ENCODE results near the gene INSRR. TPM values are rescaled to one million over a fixed set of nuclear protein-coding genes. Genes with fewer than 3 reads are reported as not detected.

Gene INSRR
- total RNA-seq, 1 experiment from 2014 or later: not detected

- Histone ChIP-seq H3K27ac (ENCODE audit: low read length) (no peak overlapping the region), H3K79me2 (ENCODE audit: low read length) (no peaks in the 10 kb centered on the region), H3K9me2 (replicated peaks; ENCODE audit: insufficient read depth, low read length) (no peaks in the 10 kb centered on the region), H3K9me3 (ENCODE audit: low read length) (no peaks in the 10 kb centered on the region), H3K4me1 (ENCODE audit: low read length) (no peaks in the 10 kb centered on the region), H4K20me1 (ENCODE audit: insufficient read depth, low read depth, low read length) (no peaks in the 10 kb centered on the region), H3K4me2 (ENCODE audit: low read depth, low read length, poor library complexity, severe bottlenecking) (no peak overlapping the region), H3K9ac (ENCODE audit: low read length) (no peak overlapping the region), H2AFZ (ENCODE audit: low read length) (no peak overlapping the region), H3K36me3 (ENCODE audit: insufficient read depth, low read length) (no peaks in the 10 kb centered on the region), H3K4me3 (ENCODE audit: low read length) (no peak overlapping the region), H3K27me3 (ENCODE audit: low read length) (no peaks in the 10 kb centered on the region)
- no peak for DNase-seq
Measured at GRCh38 chr1:156833603-156834002, 25.3 kb downstream of the INSRR start.

GRCh38 chr1:156832434-156832833 lies 26.5 kb downstream of the INSRR start:
- Histone ChIP-seq H3K27me3 (ENCODE audit: low read length) (no peaks in the 10 kb centered on the region), H3K4me1 (ENCODE audit: low read length) (no peaks in the 10 kb centered on the region), H3K4me2 (ENCODE audit: low read depth, low read length, poor library complexity, severe bottlenecking) (no peak overlapping the region), H3K9ac (ENCODE audit: low read length) (no peak overlapping the region), H3K27ac (ENCODE audit: low read length) (no peak overlapping the region), H2AFZ (ENCODE audit: low read length) (no peak overlapping the region), H3K9me3 (ENCODE audit: low read length) (no peaks in the 10 kb centered on the region), H4K20me1 (ENCODE audit: insufficient read depth, low read depth, low read length) (no peaks in the 10 kb centered on the region), H3K36me3 (ENCODE audit: insufficient read depth, low read length) (no peaks in the 10 kb centered on the region), H3K79me2 (ENCODE audit: low read length) (no peaks in the 10 kb centered on the region), H3K4me3 (ENCODE audit: low read length) (no peak overlapping the region), H3K9me2 (replicated peaks; ENCODE audit: insufficient read depth, low read length) (no peaks in the 10 kb centered on the region)
- DNase-seq: no peak

GRCh38 chr1:156828400-156829124 lies 30.4 kb downstream of the INSRR start:
- no peak overlapping the region for H3K4me3 ChIP-seq (ENCODE audit: low read length)
- H3K4me1 ChIP-seq (ENCODE audit: low read length): no peaks in the 10 kb centered on the region
- H3K9me2 ChIP-seq (replicated peaks; ENCODE audit: insufficient read depth, low read length): no peaks in the 10 kb centered on the region
- H2AFZ ChIP-seq (ENCODE audit: low read length): no peak overlapping the region
- no peak overlapping the region for H3K4me2 ChIP-seq (ENCODE audit: low read depth, low read length, poor library complexity, severe bottlenecking)
- no peak overlapping the region for H3K27ac ChIP-seq (ENCODE audit: low read length)
- H3K9me3 ChIP-seq (ENCODE audit: low read length): no peaks in the 10 kb centered on the region
- no peak overlapping the region for H3K9ac ChIP-seq (ENCODE audit: low read length)
- H3K36me3 ChIP-seq (ENCODE audit: insufficient read depth, low read length): no peaks in the 10 kb centered on the region
- no peaks in the 10 kb centered on the region for H3K27me3 ChIP-seq (ENCODE audit: low read length)
- H4K20me1 ChIP-seq (ENCODE audit: insufficient read depth, low read depth, low read length): no peaks in the 10 kb centered on the region
- no peaks in the 10 kb centered on the region for H3K79me2 ChIP-seq (ENCODE audit: low read length)
- DNase-seq: no peak

GRCh38 chr1:156826630-156827029 lies 32.3 kb downstream of the INSRR start:
- Histone ChIP-seq H3K9me3 (ENCODE audit: low read length) (no peaks in the 10 kb centered on the region), H3K36me3 (ENCODE audit: insufficient read depth, low read length) (no peaks in the 10 kb centered on the region), H3K9me2 (replicated peaks; ENCODE audit: insufficient read depth, low read length) (no peaks in the 10 kb centered on the region), H3K27me3 (ENCODE audit: low read length) (no peaks in the 10 kb centered on the region), H2AFZ (ENCODE audit: low read length) (no peak overlapping the region), H4K20me1 (ENCODE audit: insufficient read depth, low read depth, low read length) (no peaks in the 10 kb centered on the region), H3K4me2 (ENCODE audit: low read depth, low read length, poor library complexity, severe bottlenecking) (no peak overlapping the region), H3K9ac (ENCODE audit: low read length) (no peak overlapping the region), H3K4me3 (ENCODE audit: low read length) (no peak overlapping the region), H3K27ac (ENCODE audit: low read length) (no peak overlapping the region), H3K79me2 (ENCODE audit: low read length) (no peaks in the 10 kb centered on the region), H3K4me1 (ENCODE audit: low read length) (no peaks in the 10 kb centered on the region)
- no peak for DNase-seq

GRCh38 chr1:156823210-156823790 lies 35.6 kb downstream of the INSRR start:
- Histone ChIP-seq H3K27me3 (ENCODE audit: low read length) (no peaks in the 10 kb centered on the region), H3K4me1 (ENCODE audit: low read length) (no peaks in the 10 kb centered on the region), H3K36me3 (ENCODE audit: insufficient read depth, low read length) (no peaks in the 10 kb centered on the region), H3K9me3 (ENCODE audit: low read length) (no peaks in the 10 kb centered on the region), H3K9ac (ENCODE audit: low read length) (no peak overlapping the region), H3K79me2 (ENCODE audit: low read length) (no peaks in the 10 kb centered on the region), H3K4me2 (ENCODE audit: low read depth, low read length, poor library complexity, severe bottlenecking) (no peak overlapping the region), H2AFZ (ENCODE audit: low read length) (no peak overlapping the region), H4K20me1 (ENCODE audit: insufficient read depth, low read depth, low read length) (no peaks in the 10 kb centered on the region), H3K9me2 (replicated peaks; ENCODE audit: insufficient read depth, low read length) (no peaks in the 10 kb centered on the region), H3K27ac (ENCODE audit: low read length) (no peak overlapping the region), H3K4me3 (ENCODE audit: low read length) (no peak overlapping the region)
- DNase-seq: no peak

GRCh38 chr1:156822680-156823079 lies 36.2 kb downstream of the INSRR start:
- H3K9me3 ChIP-seq (ENCODE audit: low read length): no peaks in the 10 kb centered on the region
- no peaks in the 10 kb centered on the region for H3K27me3 ChIP-seq (ENCODE audit: low read length)
- H3K4me3 ChIP-seq (ENCODE audit: low read length): no peak overlapping the region
- H3K9me2 ChIP-seq (replicated peaks; ENCODE audit: insufficient read depth, low read length): no peaks in the 10 kb centered on the region
- DNase-seq: no peak
- no peak overlapping the region for H3K9ac ChIP-seq (ENCODE audit: low read length)
- no peaks in the 10 kb centered on the region for H3K79me2 ChIP-seq (ENCODE audit: low read length)
- no peaks in the 10 kb centered on the region for H3K4me1 ChIP-seq (ENCODE audit: low read length)
- no peak overlapping the region for H2AFZ ChIP-seq (ENCODE audit: low read length)
- no peaks in the 10 kb centered on the region for H3K36me3 ChIP-seq (ENCODE audit: insufficient read depth, low read length)
- H3K4me2 ChIP-seq (ENCODE audit: low read depth, low read length, poor library complexity, severe bottlenecking): no peak overlapping the region
- no peaks in the 10 kb centered on the region for H4K20me1 ChIP-seq (ENCODE audit: insufficient read depth, low read depth, low read length)
- no peak overlapping the region for H3K27ac ChIP-seq (ENCODE audit: low read length)

- DNase-seq: no peak
Measured at GRCh38 chr1:156821801-156822200, 37.1 kb downstream of the INSRR start.

GRCh38 chr1:156816561-156817328 lies 42.2 kb downstream of the INSRR start, which contains the start of gene SH2D2A:
Gene SH2D2A (minus strand): TSS chr1:156816848. CDS start chr1:156816708, 140 bp downstream.
- Histone ChIP-seq H3K4me1 (ENCODE audit: low read length) (no peaks in the 10 kb centered on the region), H3K79me2 (ENCODE audit: low read length) (no peaks in the 10 kb centered on the region), H3K27me3 (ENCODE audit: low read length) (no peaks in the 10 kb centered on the region), H3K27ac (ENCODE audit: low read length) (no peak within 1 kb of the TSS), H3K9me3 (ENCODE audit: low read length) (no peaks in the 10 kb centered on the region), H4K20me1 (ENCODE audit: insufficient read depth, low read depth, low read length) (no peaks in the 10 kb centered on the region), H3K9me2 (replicated peaks; ENCODE audit: insufficient read depth, low read length) (no peaks in the 10 kb centered on the region), H3K36me3 (ENCODE audit: insufficient read depth, low read length) (no peaks in the 10 kb centered on the region), H3K4me3 (ENCODE audit: low read length) (no peak within 1 kb of the TSS), H2AFZ (ENCODE audit: low read length) (no peak within 1 kb of the TSS), H3K9ac (ENCODE audit: low read length) (no peak within 1 kb of the TSS), H3K4me2 (ENCODE audit: low read depth, low read length, poor library complexity, severe bottlenecking) (no peak within 1 kb of the TSS)
- DNase-seq: no peak

More at GRCh38 chr1:156821801-156822200, 37.1 kb downstream of the INSRR start:
- Histone ChIP-seq H3K9ac (ENCODE audit: low read length) (no peak overlapping the region), H3K4me1 (ENCODE audit: low read length) (no peaks in the 10 kb centered on the region), H3K27ac (ENCODE audit: low read length) (no peak overlapping the region), H3K79me2 (ENCODE audit: low read length) (no peaks in the 10 kb centered on the region), H3K27me3 (ENCODE audit: low read length) (no peaks in the 10 kb centered on the region), H3K9me2 (replicated peaks; ENCODE audit: insufficient read depth, low read length) (no peaks in the 10 kb centered on the region), H3K36me3 (ENCODE audit: insufficient read depth, low read length) (no peaks in the 10 kb centered on the region), H3K9me3 (ENCODE audit: low read length) (no peaks in the 10 kb centered on the region), H4K20me1 (ENCODE audit: insufficient read depth, low read depth, low read length) (no peaks in the 10 kb centered on the region), H3K4me2 (ENCODE audit: low read depth, low read length, poor library complexity, severe bottlenecking) (no peak overlapping the region), H2AFZ (ENCODE audit: low read length) (no peak overlapping the region), H3K4me3 (ENCODE audit: low read length) (no peak overlapping the region)

All from Karpas-422 (cell line).